Measurements from ENCODE around the gene MBL2. TPM values are rescaled to one million over a fixed set of nuclear protein-coding genes. Genes with fewer than 3 reads are reported as not detected.

The MBL2 gene
- total and polyA plus RNA-seq, 2 of the 8 experiments (the other 6 are each of a cell fraction or from before 2014, with no cell fraction given) = not detected

DNA sequence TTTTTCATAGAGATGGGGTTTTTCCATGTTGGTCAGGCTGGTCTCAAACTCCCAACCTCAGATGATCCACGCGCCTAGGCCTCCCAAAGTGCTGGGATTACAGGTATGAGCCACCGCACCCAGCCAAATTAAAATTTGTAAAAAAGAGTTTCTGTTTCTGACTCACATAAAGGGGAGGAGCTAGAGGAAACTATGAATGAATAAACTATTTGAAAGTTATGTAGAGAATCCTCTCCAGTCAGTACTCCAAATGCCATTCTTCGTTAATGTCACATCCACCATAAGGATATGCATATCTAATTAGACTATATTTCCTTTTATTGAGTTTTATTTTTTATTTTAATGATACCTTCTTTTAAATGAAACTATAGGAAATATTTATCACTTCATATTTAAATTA, 52.6 kb downstream of the MBL2 start:
- no peaks in the 10 kb centered on the region for H4K20me1 ChIP-seq (replicated peaks in 1 of 2; ENCODE audit: control insufficient read depth in 1 of 2, insufficient read depth in 2 of 2, low read length in 2 of 2)
- no peak overlapping the region for H3K23ac ChIP-seq (ENCODE audit: insufficient read length)
- H3K4me1 ChIP-seq (replicated peaks in 1 of 4; ENCODE audit: control insufficient read depth in 3 of 4, insufficient read depth in 4 of 4, low read length in 3 of 4) = no peaks in the 10 kb centered on the region
- H3K27ac ChIP-seq (ENCODE audit: low read depth, low read length) = no peak overlapping the region
- H4K91ac ChIP-seq (replicated peaks; ENCODE audit: insufficient read length, low read length) = no peak overlapping the region
- H3K4me3 ChIP-seq (ENCODE audit: extremely low read depth in 1 of 4, insufficient read depth in 2 of 4, low read depth in 3 of 4, low read length in 4 of 4) = no peak overlapping the region
- H3K18ac ChIP-seq (ENCODE audit: extremely low read depth, low read length) = no peak overlapping the region
- no peak for TF ChIP-seq BRCA1 (IDR thresholded peaks at IDR 0.05; ENCODE audit: low read depth, low read length)
- no peak for TF ChIP-seq MAFK (IDR thresholded peaks at IDR 0.05; ENCODE audit: low read depth, low read length)
- TF ChIP-seq SIN3A (conservative IDR thresholded peaks at IDR 0.05 in 1 of 2, IDR thresholded peaks at IDR 0.05 in 1 of 2; ENCODE audit: low read depth in 1 of 2, low read length in 2 of 2) = no peak
- H2BK5ac ChIP-seq (ENCODE audit: low read depth, low read length) = no peak overlapping the region
- H3K9me3 ChIP-seq (ENCODE audit: insufficient read depth in 2 of 2, low read depth in 1 of 2, low read length in 1 of 2) = 0 out of 4 replicates have a peak, but pooled peaks cover 0 to 2% of the 10 kb centered on the region in 2 experiments
- H3K23me2 ChIP-seq (ENCODE audit: low read depth, low read length) = no peaks in the 10 kb centered on the region
- H3K9ac ChIP-seq (replicated peaks in 1 of 4; ENCODE audit: extremely low read depth in 1 of 4, low read depth in 3 of 4, low read length in 3 of 4) = no peak overlapping the region
- ChIA-PET POLR2A (ENCODE audit: partially characterized antibody) (no interaction called here), CTCF (ENCODE audit: partially characterized antibody) (interaction anchor here (0.9 to 2.7 kb wide), 4 partner anchors 9 to 75 kb away, joined by 3 to 10 read pairs (median 3); no protein-coding TSS in a partner anchor)
- H4K5ac ChIP-seq (ENCODE audit: insufficient read length, low read depth, low read length) = no peak overlapping the region
- H4K8ac ChIP-seq (ENCODE audit: extremely low read depth, insufficient read depth, low read length) = no peak overlapping the region
- no peak for FAIRE-seq
- no peak overlapping the region for H2BK15ac ChIP-seq (ENCODE audit: low read length)
- no peak overlapping the region for H2BK120ac ChIP-seq (replicated peaks; ENCODE audit: low read depth, low read length)
- no peak for DNase-seq (ENCODE audit: low read depth in 1 of 2, low spot score in 2 of 2)
- no peak overlapping the region for H3K56ac ChIP-seq (replicated peaks; ENCODE audit: insufficient read length, low read depth, low read length)
- H3K14ac ChIP-seq (ENCODE audit: insufficient read length) = no peak overlapping the region
- no peaks in the 10 kb centered on the region for H3K27me3 ChIP-seq (replicated peaks in 1 of 4; ENCODE audit: control insufficient read depth in 3 of 4, extremely low read depth in 1 of 4, insufficient read depth in 3 of 4, low read length in 3 of 4)
- H2BK12ac ChIP-seq (ENCODE audit: low read depth, low read length) = no peak overlapping the region
- no peaks in the 10 kb centered on the region for H3K79me2 ChIP-seq (ENCODE audit: control insufficient read depth in 1 of 2, insufficient read depth in 2 of 2, low read length in 2 of 2)
- H3K4me2 ChIP-seq (ENCODE audit: insufficient read depth in 1 of 2, low read depth in 2 of 2, low read length in 2 of 2) = no peak overlapping the region
- H2BK20ac ChIP-seq (ENCODE audit: low read length) = no peak overlapping the region
- WGBS, 2 experiments (ENCODE audit: extremely low coverage in 1 of 2, insufficient coverage in 1 of 2, insufficient read length in 1 of 2, insufficient replicate concordance in 2 of 2, low coverage in 1 of 2, low lambda C conversion rate in 2 of 2, missing lambda C conversion rate in 1 of 2) = 89% methylated on average over 4 of the region's 4 CpGs; no CpG with 5 or more reads in 1 of the 2 experiments
- H3K36me3 ChIP-seq (ENCODE audit: control insufficient read depth in 2 of 4, insufficient read depth in 4 of 4, low read length in 3 of 4) = no peaks in the 10 kb centered on the region
- no peak overlapping the region for H2AK5ac ChIP-seq (ENCODE audit: low read depth, low read length)
- no peaks in the 10 kb centered on the region for H3K79me1 ChIP-seq (ENCODE audit: low read depth, low read length)
- no peak overlapping the region for H2AFZ ChIP-seq (ENCODE audit: low read length)
- no peak overlapping the region for H3K4ac ChIP-seq (replicated peaks; ENCODE audit: insufficient read length, low read depth, low read length)
